ENCODE measurements around the gene HRH4.

HRH4 gene

GRCh38 chr18:24497031-24497754 lies 36.8 kb downstream of the HRH4 start:
- no peaks in the 10 kb centered on the region for H3K79me1 ChIP-seq (ENCODE audit: low read depth, low read length)
- no peak overlapping the region for H2AK5ac ChIP-seq (ENCODE audit: low read depth, low read length)
- no peak overlapping the region for H2BK5ac ChIP-seq (ENCODE audit: low read length)
- H3K36me3 ChIP-seq (replicated peaks in 1 of 2; ENCODE audit: control insufficient read depth in 2 of 2, insufficient read depth in 2 of 2, low read length in 2 of 2) = no peaks in the 10 kb centered on the region
- H3K9me3 ChIP-seq (replicated peaks in 1 of 2; ENCODE audit: control insufficient read depth in 2 of 2, insufficient read depth in 1 of 2, low read depth in 1 of 2, low read length in 2 of 2) = no peaks in the 10 kb centered on the region
- no CpG with 5 or more reads among the region's 1 CpG for WGBS, 2 donors (ENCODE audit: extremely low coverage in 2 of 2, insufficient read length in 2 of 2, insufficient replicate concordance in 1 of 2)
- H2BK120ac ChIP-seq (ENCODE audit: low read depth, low read length) = no peak overlapping the region
- H4K8ac ChIP-seq (ENCODE audit: low read depth, low read length) = no peak overlapping the region
- peaks cover 1 to 3% of the 10 kb centered on the region in 2 donors for H3K4me1 ChIP-seq (ENCODE audit: control insufficient read depth in 2 of 2, insufficient read depth in 1 of 2, low read depth in 1 of 2, low read length in 2 of 2)
- H3K18ac ChIP-seq (ENCODE audit: low read length) = no peak overlapping the region
- H3K4me3 ChIP-seq (ENCODE audit: low read length in 2 of 2) = no peak overlapping the region
- no peak overlapping the region for H3K9ac ChIP-seq (ENCODE audit: low read depth, low read length, poor library complexity)
- H3K4me2 ChIP-seq (ENCODE audit: insufficient read depth, low read length, poor library complexity, severe bottlenecking) = no peak overlapping the region
- H3K27me3 ChIP-seq (ENCODE audit: control insufficient read depth in 3 of 3, insufficient read depth in 3 of 3, low read depth in 1 of 3, low read length in 3 of 3) = peaks cover 0 to 7% (median 0%) of the 10 kb centered on the region in 3 experiments
- H2BK12ac ChIP-seq (ENCODE audit: low read length) = no peak overlapping the region
- H2AFZ ChIP-seq (ENCODE audit: low read length) = no peak overlapping the region
- no peak overlapping the region for H3K27ac ChIP-seq (replicated peaks; ENCODE audit: low read length)
- H4K91ac ChIP-seq (ENCODE audit: low read depth, low read length, poor library complexity) = no peak overlapping the region
- no peak overlapping the region for H3K14ac ChIP-seq (ENCODE audit: low read length)
- H3K23ac ChIP-seq (ENCODE audit: low read depth, low read length, poor library complexity) = no peak overlapping the region
- no peak for DNase-seq (ENCODE audit: low spot score)
- H2BK15ac ChIP-seq (ENCODE audit: low read length) = no peak overlapping the region
- H3K4ac ChIP-seq (ENCODE audit: low read length) = no peak overlapping the region

DNA sequence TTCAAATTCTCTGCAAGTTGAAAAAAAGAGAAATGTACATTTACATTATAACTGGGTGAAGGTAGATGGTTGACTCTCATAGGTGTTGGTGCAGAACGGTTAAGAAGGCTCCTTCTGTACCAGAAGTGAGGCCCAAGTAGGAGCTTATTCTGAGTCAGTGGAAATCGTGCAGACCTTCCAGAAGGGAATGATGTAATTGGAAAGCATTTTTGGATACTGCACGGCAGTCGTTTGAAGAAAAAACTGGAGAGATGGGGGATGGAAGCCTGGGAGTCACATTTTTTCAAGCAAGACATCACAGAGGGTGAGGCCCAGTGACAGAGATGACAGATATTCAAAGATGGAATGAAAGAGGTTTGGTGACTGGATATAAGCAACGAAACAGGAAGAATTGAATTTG lies 39.4 kb downstream of the HRH4 start:
- H3K27ac ChIP-seq (replicated peaks; ENCODE audit: low read length) = no peak overlapping the region
- DNase-seq (ENCODE audit: low spot score) = no peak
- no peaks in the 10 kb centered on the region for H3K9me3 ChIP-seq (replicated peaks in 1 of 2; ENCODE audit: control insufficient read depth in 2 of 2, insufficient read depth in 1 of 2, low read depth in 1 of 2, low read length in 2 of 2)
- H4K91ac ChIP-seq (ENCODE audit: low read depth, low read length, poor library complexity) = no peak overlapping the region
- no CpG with 5 or more reads among the region's 5 CpGs for WGBS, 2 donors (ENCODE audit: extremely low coverage in 2 of 2, insufficient read length in 2 of 2, insufficient replicate concordance in 1 of 2)
- H2BK15ac ChIP-seq (ENCODE audit: low read length) = no peak overlapping the region
- no peak overlapping the region for H2BK5ac ChIP-seq (ENCODE audit: low read length)
- no peak overlapping the region for H2AK5ac ChIP-seq (ENCODE audit: low read depth, low read length)
- no peak overlapping the region for H3K4me2 ChIP-seq (ENCODE audit: insufficient read depth, low read length, poor library complexity, severe bottlenecking)
- H3K14ac ChIP-seq (ENCODE audit: low read length) = no peak overlapping the region
- H3K23ac ChIP-seq (ENCODE audit: low read depth, low read length, poor library complexity) = no peak overlapping the region
- H3K4ac ChIP-seq (ENCODE audit: low read length) = no peak overlapping the region
- no peaks in the 10 kb centered on the region for H3K36me3 ChIP-seq (replicated peaks in 1 of 2; ENCODE audit: control insufficient read depth in 2 of 2, insufficient read depth in 2 of 2, low read length in 2 of 2)
- H4K8ac ChIP-seq (ENCODE audit: low read depth, low read length) = no peak overlapping the region
- no peak overlapping the region for H2BK12ac ChIP-seq (ENCODE audit: low read length)
- no peak overlapping the region for H2AFZ ChIP-seq (ENCODE audit: low read length)
- no peak overlapping the region for H3K4me3 ChIP-seq (ENCODE audit: low read length in 2 of 2)
- H3K27me3 ChIP-seq (ENCODE audit: control insufficient read depth in 3 of 3, insufficient read depth in 3 of 3, low read depth in 1 of 3, low read length in 3 of 3) = peaks cover 0 to 3% (median 0%) of the 10 kb centered on the region in 3 experiments
- H3K4me1 ChIP-seq (ENCODE audit: control insufficient read depth in 2 of 2, insufficient read depth in 1 of 2, low read depth in 1 of 2, low read length in 2 of 2) = peaks cover 8% of the 10 kb centered on the region in 2 donors
- H3K18ac ChIP-seq (ENCODE audit: low read length) = no peak overlapping the region
- H3K79me1 ChIP-seq (ENCODE audit: low read depth, low read length) = no peaks in the 10 kb centered on the region
- H3K9ac ChIP-seq (ENCODE audit: low read depth, low read length, poor library complexity) = no peak overlapping the region
- no peak overlapping the region for H2BK120ac ChIP-seq (ENCODE audit: low read depth, low read length)

DNA sequence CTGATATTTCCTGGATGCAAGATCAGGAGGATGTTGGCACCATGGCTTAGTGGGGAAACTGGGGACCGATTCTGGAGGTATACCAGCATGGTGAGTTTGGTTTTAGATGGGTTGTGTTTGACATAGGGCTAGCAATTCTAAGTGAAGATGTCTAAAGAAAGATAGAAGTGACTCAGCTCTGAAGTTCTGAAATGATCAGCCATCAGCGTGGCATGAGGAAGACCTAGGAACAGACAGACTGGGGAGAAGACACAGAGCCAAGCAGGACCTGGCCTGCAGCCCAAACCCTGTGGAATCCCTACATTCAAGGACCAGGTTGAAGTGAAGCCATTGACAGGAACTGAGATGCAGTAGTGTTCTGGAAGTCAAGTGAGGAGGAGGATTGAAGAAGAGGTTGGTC lies 39.8 kb downstream of the HRH4 start:
- H3K4me2 ChIP-seq (ENCODE audit: insufficient read depth, low read length, poor library complexity, severe bottlenecking) = no peak overlapping the region
- H2BK15ac ChIP-seq (ENCODE audit: low read length) = no peak overlapping the region
- H3K4me3 ChIP-seq (ENCODE audit: low read length in 2 of 2) = no peak overlapping the region
- H2BK5ac ChIP-seq (ENCODE audit: low read length) = no peak overlapping the region
- WGBS, 2 donors (ENCODE audit: extremely low coverage in 2 of 2, insufficient read length in 2 of 2, insufficient replicate concordance in 1 of 2) = no CpG with 5 or more reads among the region's 2 CpGs
- H3K27ac ChIP-seq (replicated peaks; ENCODE audit: low read length) = no peak overlapping the region
- peaks cover 8% of the 10 kb centered on the region in 2 donors for H3K4me1 ChIP-seq (ENCODE audit: control insufficient read depth in 2 of 2, insufficient read depth in 1 of 2, low read depth in 1 of 2, low read length in 2 of 2)
- no peak overlapping the region for H3K18ac ChIP-seq (ENCODE audit: low read length)
- no peak overlapping the region for H2BK12ac ChIP-seq (ENCODE audit: low read length)
- peaks cover 0 to 3% (median 0%) of the 10 kb centered on the region in 3 experiments for H3K27me3 ChIP-seq (ENCODE audit: control insufficient read depth in 3 of 3, insufficient read depth in 3 of 3, low read depth in 1 of 3, low read length in 3 of 3)
- no peak overlapping the region for H3K4ac ChIP-seq (ENCODE audit: low read length)
- no peak overlapping the region for H4K91ac ChIP-seq (ENCODE audit: low read depth, low read length, poor library complexity)
- H3K9ac ChIP-seq (ENCODE audit: low read depth, low read length, poor library complexity) = no peak overlapping the region
- DNase-seq (ENCODE audit: low spot score) = no peak
- no peak overlapping the region for H2AFZ ChIP-seq (ENCODE audit: low read length)
- H3K79me1 ChIP-seq (ENCODE audit: low read depth, low read length) = no peaks in the 10 kb centered on the region
- H2BK120ac ChIP-seq (ENCODE audit: low read depth, low read length) = no peak overlapping the region
- H4K8ac ChIP-seq (ENCODE audit: low read depth, low read length) = no peak overlapping the region
- H3K23ac ChIP-seq (ENCODE audit: low read depth, low read length, poor library complexity) = no peak overlapping the region
- no peaks in the 10 kb centered on the region for H3K9me3 ChIP-seq (replicated peaks in 1 of 2; ENCODE audit: control insufficient read depth in 2 of 2, insufficient read depth in 1 of 2, low read depth in 1 of 2, low read length in 2 of 2)
- H2AK5ac ChIP-seq (ENCODE audit: low read depth, low read length) = no peak overlapping the region
- no peaks in the 10 kb centered on the region for H3K36me3 ChIP-seq (replicated peaks in 1 of 2; ENCODE audit: control insufficient read depth in 2 of 2, insufficient read depth in 2 of 2, low read length in 2 of 2)
- H3K14ac ChIP-seq (ENCODE audit: low read length) = no peak overlapping the region

DNA sequence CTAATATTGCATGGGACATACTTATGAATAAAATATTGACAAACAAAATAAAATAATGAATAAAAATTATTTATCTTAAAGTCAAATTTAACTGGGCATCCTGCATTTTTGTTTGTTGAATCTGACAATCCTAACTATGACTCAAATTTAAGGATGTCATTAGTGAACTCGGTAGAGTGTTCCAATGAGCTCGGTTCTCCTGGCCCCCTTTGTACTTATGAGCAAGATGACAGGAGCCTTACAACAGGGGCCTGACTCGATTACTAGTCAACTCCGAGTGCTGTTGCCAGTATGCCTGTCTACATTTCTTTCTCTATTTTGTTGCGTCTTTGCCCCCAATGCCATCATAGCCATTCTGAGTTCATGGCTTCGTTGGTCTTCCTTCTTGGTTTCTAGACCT lies 40.3 kb downstream of the HRH4 start:
- no peak for DNase-seq (ENCODE audit: low spot score)
- no peak overlapping the region for H3K4ac ChIP-seq (ENCODE audit: low read length)
- H2BK5ac ChIP-seq (ENCODE audit: low read length) = no peak overlapping the region
- no peak overlapping the region for H4K8ac ChIP-seq (ENCODE audit: low read depth, low read length)
- H3K4me1 ChIP-seq (ENCODE audit: control insufficient read depth in 2 of 2, insufficient read depth in 1 of 2, low read depth in 1 of 2, low read length in 2 of 2) = peaks cover 8% of the 10 kb centered on the region in 2 donors
- H4K91ac ChIP-seq (ENCODE audit: low read depth, low read length, poor library complexity) = no peak overlapping the region
- H3K79me1 ChIP-seq (ENCODE audit: low read depth, low read length) = no peaks in the 10 kb centered on the region
- H3K23ac ChIP-seq (ENCODE audit: low read depth, low read length, poor library complexity) = no peak overlapping the region
- no peak overlapping the region for H3K4me3 ChIP-seq (ENCODE audit: low read length in 2 of 2)
- no peaks in the 10 kb centered on the region for H3K36me3 ChIP-seq (replicated peaks in 1 of 2; ENCODE audit: control insufficient read depth in 2 of 2, insufficient read depth in 2 of 2, low read length in 2 of 2)
- no peak overlapping the region for H3K27ac ChIP-seq (replicated peaks; ENCODE audit: low read length)
- no peak overlapping the region for H3K9ac ChIP-seq (ENCODE audit: low read depth, low read length, poor library complexity)
- no peaks in the 10 kb centered on the region for H3K9me3 ChIP-seq (replicated peaks in 1 of 2; ENCODE audit: control insufficient read depth in 2 of 2, insufficient read depth in 1 of 2, low read depth in 1 of 2, low read length in 2 of 2)
- H3K18ac ChIP-seq (ENCODE audit: low read length) = no peak overlapping the region
- H2BK120ac ChIP-seq (ENCODE audit: low read depth, low read length) = no peak overlapping the region
- peaks cover 0 to 3% (median 0%) of the 10 kb centered on the region in 3 experiments for H3K27me3 ChIP-seq (ENCODE audit: control insufficient read depth in 3 of 3, insufficient read depth in 3 of 3, low read depth in 1 of 3, low read length in 3 of 3)
- no peak overlapping the region for H2BK15ac ChIP-seq (ENCODE audit: low read length)
- H2AK5ac ChIP-seq (ENCODE audit: low read depth, low read length) = no peak overlapping the region
- H2AFZ ChIP-seq (ENCODE audit: low read length) = no peak overlapping the region
- H3K14ac ChIP-seq (ENCODE audit: low read length) = no peak overlapping the region
- H2BK12ac ChIP-seq (ENCODE audit: low read length) = no peak overlapping the region
- no peak overlapping the region for H3K4me2 ChIP-seq (ENCODE audit: insufficient read depth, low read length, poor library complexity, severe bottlenecking)
- no CpG with 5 or more reads among the region's 6 CpGs for WGBS, 2 donors (ENCODE audit: extremely low coverage in 2 of 2, insufficient read length in 2 of 2, insufficient replicate concordance in 1 of 2)

Data from neuronal stem cell (in vitro differentiated cells).